IMR-90 (cell line): Measurements from ENCODE around the gene HDGFL2.

Source experiments
- BHLHE40 ChIP-seq: fragments of 150-350 bp; IDR thresholded peaks from 2 replicates; pipeline ENCODE4 v1.6.1; 2016; ENCODE audit warnings: mild to moderate bottlenecking, low read depth, low read length
- CTCF ChIP-seq: conservative IDR thresholded peaks from 2 replicates; pipeline ENCODE4 v1.5.1; 2012; ENCODE audit warnings: mild to moderate bottlenecking, low read depth, low read length, improper control_type of control experiment
- FOS ChIP-seq: fragments of 150-350 bp; IDR thresholded peaks from 2 replicates; pipeline ENCODE4 v1.6.1; 2016; ENCODE audit warnings: low read depth, low read length
- MAFK ChIP-seq: IDR thresholded peaks from 2 replicates; pipeline ENCODE4 v1.6.1; 2012; ENCODE audit warnings: low read depth, low read length, improper control_type of control experiment
- POLR2A ChIP-seq: IDR thresholded peaks from 2 replicates; pipeline ENCODE4 v1.6.1; 2012; ENCODE audit warnings: mild to moderate bottlenecking, low read depth, low read length
- RAD21 ChIP-seq: IDR thresholded peaks from 2 replicates; pipeline ENCODE4 v1.6.1; 2012; ENCODE audit warnings: low read length, improper control_type of control experiment
- RCOR1 ChIP-seq: IDR thresholded peaks from 2 replicates; pipeline ENCODE4 v1.6.1; 2012; ENCODE audit warnings: mild to moderate bottlenecking, low read length, improper control_type of control experiment; ENCODE audit not compliant: insufficient replicate concordance
- RFX5 ChIP-seq: IDR thresholded peaks from 2 replicates; pipeline ENCODE4 v1.8.0; 2012; ENCODE audit warnings: low read depth, mild to moderate bottlenecking, low read length, moderate library complexity
- SMC3 ChIP-seq: fragments of 150-350 bp; IDR thresholded peaks from 2 replicates; pipeline ENCODE4 v1.6.1; 2016; ENCODE audit warnings: low read depth, mild to moderate bottlenecking, antibody characterized with exemption, low read length, moderate library complexity
- USF2 ChIP-seq: fragments of 150-350 bp; IDR thresholded peaks from 2 replicates; pipeline ENCODE4 v1.6.1; 2017; ENCODE audit warnings: mild to moderate bottlenecking, antibody characterized with exemption, low read length, low read depth

- no peak for TF ChIP-seq POLR2A
- TF ChIP-seq CTCF = no peak
- no peak for TF ChIP-seq RCOR1
- no peak for TF ChIP-seq FOS
- TF ChIP-seq RFX5 = no peak
- no peak for TF ChIP-seq USF2
- no peak for TF ChIP-seq RAD21
- no peak for TF ChIP-seq SMC3
- TF ChIP-seq BHLHE40 = no peak
- no peak for TF ChIP-seq MAFK
Observed at GRCh38 chr19:4445963-4446703, 26.0 kb upstream of the HDGFL2 start.
